Panc1 (cell line): Measurements from ENCODE around the gene NR6A1. TPM values are rescaled to one million over a fixed set of nuclear protein-coding genes. Genes with fewer than 3 reads are reported as not detected.

Experiments
- ATAC-seq: fragments of 200-7000 bp; cut with Tn5 transposase; 2 replicates; pipeline ENCODE4 v1.9.1; 2020; ENCODE audit warnings: mild to moderate bottlenecking, moderate library complexity
- BruUV-seq: library from RNA; stranded (reverse); fragments of 400-500 nt; replicated peaks from 2 replicates; lab custom pipeline; 2021; lab: Mats Ljungman, UMichigan
- CTCF ChIA-PET: fragments of 300-600 bp; sonication (Branson Sonifier 250); formaldehyde crosslinking; loops from one replicate; lab custom pipeline; 2022; ENCODE audit warnings: antibody characterized with exemption; lab: Charles Lee
- POLR2A ChIA-PET: fragments of 300-600 bp; sonication (Branson Sonifier 250); formaldehyde crosslinking; loops from one replicate; lab custom pipeline; 2022; ENCODE audit warnings: antibody characterized with exemption; lab: Charles Lee
- DNase-seq: peaks from one replicate; pipeline ENCODE4 v3.0.0-alpha.2; 2010; ENCODE audit warnings: low read depth, low spot score
- H3K27ac ChIP-seq: 2 replicates; pipeline ENCODE4 v1.5.1; 2011; ENCODE audit warnings: mild to moderate bottlenecking, low read length, inconsistent platforms
- H3K27me3 ChIP-seq: fragments of 200-500 bp; sonication (Bioruptor generic); 2 replicates; pipeline ENCODE4 v1.6.0; 2014; ENCODE audit warnings: low read length, inconsistent platforms; ENCODE audit not compliant: control insufficient read depth, insufficient read depth
- H3K36me3 ChIP-seq: fragments of 200-500 bp; sonication (Bioruptor generic); 2 replicates; pipeline ENCODE4 v1.5.1; 2014; ENCODE audit warnings: inconsistent platforms, mild to moderate bottlenecking, low read length, moderate library complexity; ENCODE audit not compliant: control insufficient read depth, insufficient read depth
- H3K4me1 ChIP-seq: 2 replicates; pipeline ENCODE4 v1.5.1; 2011; ENCODE audit warnings: inconsistent platforms, mild to moderate bottlenecking, low read length, moderate library complexity; ENCODE audit not compliant: control insufficient read depth, insufficient read depth
- H3K4me3 ChIP-seq, 2 experiments: 2 replicates each; pipeline ENCODE4 v1.5.1; 2011 to 2012; ENCODE audit warnings: low read depth in 2 of 2, low read length in 2 of 2, mild to moderate bottlenecking in 2 of 2, inconsistent platforms in 1 of 2, moderate library complexity in 1 of 2
- H3K9me3 ChIP-seq: fragments of 200-500 bp; sonication (Bioruptor generic); 2 replicates; pipeline ENCODE4 v1.5.1; 2014; ENCODE audit warnings: low read depth, mild to moderate bottlenecking, inconsistent platforms, low read length, moderate library complexity; ENCODE audit not compliant: control insufficient read depth, insufficient read depth
- CTCF ChIP-seq: fragments of 450-650 bp; IDR thresholded peaks from 2 replicates; pipeline ENCODE4 v1.5.1; 2017; ENCODE audit warnings: mild to moderate bottlenecking
- POLR2AphosphoS5 ChIP-seq: IDR thresholded peaks from 2 replicates; pipeline ENCODE4 v1.6.1; 2012; ENCODE audit warnings: mild to moderate bottlenecking, low read depth, low read length, moderate library complexity
- SIN3A ChIP-seq: IDR thresholded peaks from 2 replicates; pipeline ENCODE4 v1.6.1; 2012; ENCODE audit warnings: low read depth, mild to moderate bottlenecking, low read length, moderate library complexity, borderline replicate concordance; ENCODE audit not compliant: insufficient read depth
- TCF7L2 ChIP-seq: IDR thresholded peaks from 2 replicates; pipeline ENCODE4 v1.6.1; 2011; ENCODE audit warnings: mild to moderate bottlenecking, low read depth, low read length, inconsistent platforms
- in situ Hi-C: cut with HindIII; loops from 2 replicates; pipeline ENCODE4 v1.10.0; 2016; ENCODE audit warnings: low sequenced_read_pairs, low pct_unique_long_range_greater_than_20kb
- intact Hi-C: fragments of 100-400 bp; cut with micrococcal nuclease; formaldehyde crosslinking; loops from one replicate; pipeline ENCODE4 v1.10.0; 2022; ENCODE audit not compliant: unreplicated experiment
- total RNA-seq: library from RNA; stranded (reverse); gene quantifications from one replicate; pipeline ENCODE4 v1.2.1, GENCODE V29; 2021; ENCODE audit not compliant: unreplicated experiment
- TF ChIP-seq, protein P1 (sequence below), 2 experiments: IDR thresholded peaks; 2 replicates each; pipeline ENCODE4 v1.6.1; 2011 to 2012; ENCODE audit warnings: low read depth in 2 of 2, control low read depth in 1 of 2, low read length in 1 of 2, mild to moderate bottlenecking in 1 of 2, moderate library complexity in 1 of 2; ENCODE audit not compliant: insufficient read depth in 1 of 2

Gene NR6A1
- total RNA-seq, 1 experiment from 2014 or later: 7.6 TPM

- TF ChIP-seq CTCF (no peak), SIN3A (no peak)
- POLR2A ChIA-PET: interaction anchor here (0.5 to 0.6 kb wide), 2 partner anchors 9 to 165 kb away, joined by 3 to 11 read pairs; no protein-coding TSS in a partner anchor
- no TSS peak for BruUV-seq
- Histone ChIP-seq H3K27ac (no peak overlapping the region), H3K4me1 (peaks cover 38% of the 10 kb centered on the region), H3K36me3 (no peaks in the 10 kb centered on the region), H3K27me3 (no peaks in the 10 kb centered on the region), H3K9me3 (no peaks in the 10 kb centered on the region), H3K4me3 (no peak overlapping the region)
- CTCF ChIA-PET: no interaction called here
- DNase-seq (no peak), ATAC-seq (no peak)
- in situ Hi-C loops: no loop called here
- intact Hi-C loops: no loop called here
These were observed 176.9 kb downstream of the NR6A1 start for GRCh38 chr9:124594225-124594624.

GRCh38 chr9:124593651-124594058 is 177.5 kb downstream of the NR6A1 start:
- CTCF ChIA-PET: no interaction called here
- no peak overlapping the region for H3K4me3 ChIP-seq
- in situ Hi-C loops (no loop called here), intact Hi-C loops (no loop called here)
- DNase-seq: no peak
- no TSS peak for BruUV-seq
- H3K27ac ChIP-seq: peak overlapping the region; percentile 23; the same call in 1 of the 2 replicates
- no peaks in the 10 kb centered on the region for H3K9me3 ChIP-seq
- ATAC-seq: no peak
- peaks cover 38% of the 10 kb centered on the region for H3K4me1 ChIP-seq
- POLR2A ChIA-PET: interaction anchor here (0.6 kb wide), 1 partner anchor 9 kb away, joined by 3 read pairs; no protein-coding TSS in a partner anchor
- H3K27me3 ChIP-seq: no peaks in the 10 kb centered on the region
- H3K36me3 ChIP-seq: no peaks in the 10 kb centered on the region
- TF ChIP-seq SIN3A: no peak
- no peak for TF ChIP-seq TCF7L2
- TF ChIP-seq CTCF: no peak
- TF ChIP-seq POLR2AphosphoS5: no peak
- TF ChIP-seq, protein P1, sequence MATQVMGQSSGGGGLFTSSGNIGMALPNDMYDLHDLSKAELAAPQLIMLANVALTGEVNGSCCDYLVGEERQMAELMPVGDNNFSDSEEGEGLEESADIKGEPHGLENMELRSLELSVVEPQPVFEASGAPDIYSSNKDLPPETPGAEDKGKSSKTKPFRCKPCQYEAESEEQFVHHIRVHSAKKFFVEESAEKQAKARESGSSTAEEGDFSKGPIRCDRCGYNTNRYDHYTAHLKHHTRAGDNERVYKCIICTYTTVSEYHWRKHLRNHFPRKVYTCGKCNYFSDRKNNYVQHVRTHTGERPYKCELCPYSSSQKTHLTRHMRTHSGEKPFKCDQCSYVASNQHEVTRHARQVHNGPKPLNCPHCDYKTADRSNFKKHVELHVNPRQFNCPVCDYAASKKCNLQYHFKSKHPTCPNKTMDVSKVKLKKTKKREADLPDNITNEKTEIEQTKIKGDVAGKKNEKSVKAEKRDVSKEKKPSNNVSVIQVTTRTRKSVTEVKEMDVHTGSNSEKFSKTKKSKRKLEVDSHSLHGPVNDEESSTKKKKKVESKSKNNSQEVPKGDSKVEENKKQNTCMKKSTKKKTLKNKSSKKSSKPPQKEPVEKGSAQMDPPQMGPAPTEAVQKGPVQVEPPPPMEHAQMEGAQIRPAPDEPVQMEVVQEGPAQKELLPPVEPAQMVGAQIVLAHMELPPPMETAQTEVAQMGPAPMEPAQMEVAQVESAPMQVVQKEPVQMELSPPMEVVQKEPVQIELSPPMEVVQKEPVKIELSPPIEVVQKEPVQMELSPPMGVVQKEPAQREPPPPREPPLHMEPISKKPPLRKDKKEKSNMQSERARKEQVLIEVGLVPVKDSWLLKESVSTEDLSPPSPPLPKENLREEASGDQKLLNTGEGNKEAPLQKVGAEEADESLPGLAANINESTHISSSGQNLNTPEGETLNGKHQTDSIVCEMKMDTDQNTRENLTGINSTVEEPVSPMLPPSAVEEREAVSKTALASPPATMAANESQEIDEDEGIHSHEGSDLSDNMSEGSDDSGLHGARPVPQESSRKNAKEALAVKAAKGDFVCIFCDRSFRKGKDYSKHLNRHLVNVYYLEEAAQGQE (IDR thresholded peaks at IDR 0.05; ENCODE audit: insufficient read depth in 1 of 2, low read depth in 2 of 2, low read length in 1 of 2): no peak
